SK-N-SH treated with all-trans-retinoic acid at 6 μM for 48 hours (cell line): ENCODE data around the gene VSIR.
A peak's percentile ranks its signal among the peaks of the same experiment; 100 is the strongest.

ENCODE experiments used
- ATAC-seq: fragments of 200-7000 bp; cut with Tn5 transposase; 3 replicates; pipeline ENCODE4 v1.9.1; 2020; ENCODE audit warnings: mild to moderate bottlenecking, moderate library complexity
- BACH2 ChIP-seq: fragments of 250-450 bp; sonication (Bioruptor Pico); IDR thresholded peaks from 2 replicates; pipeline ENCODE4 v1.9.0; 2021; ENCODE audit warnings: mild to moderate bottlenecking, borderline replicate concordance
- CSDC2 ChIP-seq: fragments of 250-450 bp; sonication (Bioruptor Pico); IDR thresholded peaks from 2 replicates; pipeline ENCODE4 v1.5.0; 2020; ENCODE audit warnings: mild to moderate bottlenecking, moderate library complexity
- ESRRG ChIP-seq: fragments of 250-450 bp; sonication (Bioruptor Pico); IDR thresholded peaks from 2 replicates; pipeline ENCODE4 v1.6.1; 2021; ENCODE audit warnings: mild to moderate bottlenecking
- GLIS3 ChIP-seq: fragments of 250-450 bp; sonication (Bioruptor Pico); IDR thresholded peaks from 2 replicates; pipeline ENCODE4 v1.5.0; 2020; ENCODE audit warnings: mild to moderate bottlenecking, moderate library complexity
- ISL1 ChIP-seq: fragments of 250-450 bp; sonication (Bioruptor Pico); IDR thresholded peaks from 2 replicates; pipeline ENCODE4 v2.1.2; 2022; ENCODE audit warnings: mild to moderate bottlenecking, moderate library complexity
- OSR1 ChIP-seq: fragments of 250-450 bp; sonication (Bioruptor Pico); IDR thresholded peaks from 2 replicates; pipeline ENCODE4 v1.8.0; 2022; ENCODE audit warnings: moderate library complexity, mild to moderate bottlenecking, inconsistent platforms
- PPARA ChIP-seq: fragments of 250-450 bp; sonication (Bioruptor Pico); IDR thresholded peaks from 2 replicates; pipeline ENCODE4 v1.5.0; 2020; ENCODE audit warnings: mild to moderate bottlenecking, borderline replicate concordance
- RARB ChIP-seq: fragments of 250-450 bp; sonication (Bioruptor Pico); IDR thresholded peaks from 2 replicates; pipeline ENCODE4 v1.8.0; 2021; ENCODE audit warnings: mild to moderate bottlenecking, moderate library complexity
- SNAI2 ChIP-seq: fragments of 250-450 bp; sonication (Bioruptor Pico); IDR thresholded peaks from 2 replicates; pipeline ENCODE4 v1.5.0; 2020; ENCODE audit warnings: mild to moderate bottlenecking, moderate library complexity
- TCF4 ChIP-seq: fragments of 250-450 bp; sonication (Bioruptor Pico); IDR thresholded peaks from 2 replicates; pipeline ENCODE4 v1.8.0; 2021; ENCODE audit warnings: mild to moderate bottlenecking, moderate library complexity, borderline replicate concordance
- ZFP30 ChIP-seq: fragments of 450-650 bp; formaldehyde crosslinking; IDR thresholded peaks from 2 replicates; pipeline ENCODE4 v1.5.0; 2022; ENCODE audit warnings: mild to moderate bottlenecking, moderate library complexity
- ZNF565 ChIP-seq: fragments of 450-650 bp; formaldehyde crosslinking; conservative IDR thresholded peaks from 2 replicates; pipeline ENCODE4 v1.5.0; 2020; ENCODE audit warnings: low read depth, mild to moderate bottlenecking, moderate library complexity
- ZNF70 ChIP-seq: fragments of 450-650 bp; formaldehyde crosslinking; IDR thresholded peaks from 2 replicates; pipeline ENCODE4 v1.5.0; 2020; ENCODE audit warnings: mild to moderate bottlenecking, moderate library complexity
- ZNF8 ChIP-seq: fragments of 450-650 bp; formaldehyde crosslinking; IDR thresholded peaks from 2 replicates; pipeline ENCODE4 v1.5.0; 2020; ENCODE audit warnings: mild to moderate bottlenecking, moderate library complexity
- TF ChIP-seq, protein P1 (sequence below): fragments of 250-450 bp; sonication (Bioruptor Pico); IDR thresholded peaks from 2 replicates; pipeline ENCODE4 v1.5.1; 2020; ENCODE audit warnings: low read depth, mild to moderate bottlenecking, moderate library complexity
- TF ChIP-seq, protein P2 (sequence below): fragments of 250-450 bp; sonication (Bioruptor Pico); IDR thresholded peaks from 2 replicates; pipeline ENCODE4 v1.8.0; 2020; ENCODE audit warnings: mild to moderate bottlenecking, moderate library complexity, borderline replicate concordance
- TF ChIP-seq, protein P3 (sequence below): fragments of 250-450 bp; sonication (Bioruptor Pico); IDR thresholded peaks from 2 replicates; pipeline ENCODE4 v1.5.1; 2021; ENCODE audit warnings: mild to moderate bottlenecking, moderate library complexity
- TF ChIP-seq, protein P4 (sequence below): fragments of 250-450 bp; sonication (Bioruptor Pico); IDR thresholded peaks from 2 replicates; pipeline ENCODE4 v1.5.0; 2020; ENCODE audit warnings: mild to moderate bottlenecking, moderate library complexity

Gene VSIR

DNA sequence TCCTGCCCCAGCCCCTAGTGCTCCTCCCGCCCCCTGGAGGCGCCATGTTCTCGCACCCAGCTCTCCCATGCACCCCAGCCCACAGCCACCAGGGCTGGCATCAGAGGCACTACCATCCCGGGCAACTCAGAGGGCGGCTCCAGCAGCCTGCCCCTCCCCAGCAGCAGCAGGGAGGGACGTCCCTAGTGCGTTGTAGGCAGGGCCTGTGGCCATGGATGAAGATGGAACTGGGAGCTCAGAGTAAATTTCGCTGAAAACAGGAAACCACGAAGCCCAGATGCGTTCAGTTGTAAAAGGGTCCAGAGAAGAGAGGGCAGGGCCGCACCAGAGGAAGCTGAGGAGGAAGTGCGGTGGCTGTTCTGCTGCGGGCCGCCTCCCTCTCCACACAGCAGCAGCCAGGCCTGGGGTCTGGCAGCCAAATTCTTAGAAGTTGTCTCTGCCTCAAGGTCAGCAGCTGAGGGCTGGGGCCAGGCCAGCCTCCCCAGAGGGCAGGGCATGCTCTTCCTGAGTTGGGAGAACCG, 24.6 kb downstream of the VSIR start:
- peak; percentile 19; the same call in 1 of the 3 replicates for ATAC-seq
- TF ChIP-seq ZNF70 (CRISPR knock-in tag) (no peak), ZNF565 (CRISPR knock-in tag) (no peak), ZNF8 (CRISPR knock-in tag) (no peak), RARB (CRISPR knock-in tag) (no peak), GLIS3 (CRISPR knock-in tag) (no peak), CSDC2 (CRISPR knock-in tag) (no peak), BACH2 (CRISPR knock-in tag) (no peak)

DNA sequence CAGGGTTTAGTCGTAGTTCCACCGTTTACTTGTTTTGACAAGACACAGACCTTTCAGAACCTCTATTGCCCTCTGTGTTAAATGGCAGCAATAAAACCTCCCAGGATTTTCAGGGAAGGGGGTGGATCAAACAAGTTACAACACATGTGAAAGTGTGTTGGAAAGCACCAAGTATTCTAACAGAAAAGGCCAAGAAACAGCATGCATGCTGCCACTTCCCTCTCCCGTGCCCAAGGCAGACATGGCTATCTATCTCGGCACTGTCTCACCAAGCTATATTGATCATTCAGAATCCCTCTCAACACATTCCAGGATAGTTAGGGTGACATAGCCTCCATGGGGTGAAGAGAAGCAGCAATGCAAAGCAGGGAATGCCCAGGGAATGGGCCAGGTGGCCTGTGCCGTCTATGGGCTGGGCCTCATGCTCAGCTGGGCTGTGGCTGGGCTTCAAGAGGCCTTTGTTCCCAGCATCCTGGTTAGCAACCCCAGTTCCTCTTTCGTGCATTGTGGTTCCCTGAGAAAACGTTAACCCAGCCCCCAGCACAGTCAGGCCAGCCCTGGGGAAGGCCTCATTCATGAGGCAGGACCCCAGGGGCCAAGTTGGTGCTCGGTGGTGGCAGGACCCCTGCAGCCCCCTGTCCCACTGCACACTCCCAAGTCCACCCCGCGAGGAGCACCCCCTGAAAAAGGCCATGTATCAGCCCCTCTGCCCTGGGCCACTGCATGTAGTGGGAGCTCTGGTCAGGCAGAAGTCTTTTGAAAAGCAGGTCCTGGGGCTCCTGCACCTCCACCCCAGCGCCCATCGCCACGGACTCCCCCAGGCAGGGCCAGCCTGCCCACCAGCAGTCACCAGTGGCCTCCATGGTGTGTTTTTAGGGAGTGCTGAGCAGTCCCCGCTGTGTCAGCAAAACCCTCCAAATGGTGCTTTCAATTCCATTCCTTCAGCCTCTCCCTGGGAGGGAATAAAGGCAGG, 25.5 kb downstream of the VSIR start:
- no peak for ATAC-seq
- no peak for TF ChIP-seq RARB (CRISPR knock-in tag)
- TF ChIP-seq, protein P1, sequence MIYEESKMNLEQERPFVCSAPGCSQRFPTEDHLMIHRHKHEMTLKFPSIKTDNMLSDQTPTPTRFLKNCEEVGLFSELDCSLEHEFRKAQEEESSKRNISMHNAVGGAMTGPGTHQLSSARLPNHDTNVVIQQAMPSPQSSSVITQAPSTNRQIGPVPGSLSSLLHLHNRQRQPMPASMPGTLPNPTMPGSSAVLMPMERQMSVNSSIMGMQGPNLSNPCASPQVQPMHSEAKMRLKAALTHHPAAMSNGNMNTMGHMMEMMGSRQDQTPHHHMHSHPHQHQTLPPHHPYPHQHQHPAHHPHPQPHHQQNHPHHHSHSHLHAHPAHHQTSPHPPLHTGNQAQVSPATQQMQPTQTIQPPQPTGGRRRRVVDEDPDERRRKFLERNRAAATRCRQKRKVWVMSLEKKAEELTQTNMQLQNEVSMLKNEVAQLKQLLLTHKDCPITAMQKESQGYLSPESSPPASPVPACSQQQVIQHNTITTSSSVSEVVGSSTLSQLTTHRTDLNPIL (CRISPR knock-in tag) = no peak
- TF ChIP-seq, protein P2, sequence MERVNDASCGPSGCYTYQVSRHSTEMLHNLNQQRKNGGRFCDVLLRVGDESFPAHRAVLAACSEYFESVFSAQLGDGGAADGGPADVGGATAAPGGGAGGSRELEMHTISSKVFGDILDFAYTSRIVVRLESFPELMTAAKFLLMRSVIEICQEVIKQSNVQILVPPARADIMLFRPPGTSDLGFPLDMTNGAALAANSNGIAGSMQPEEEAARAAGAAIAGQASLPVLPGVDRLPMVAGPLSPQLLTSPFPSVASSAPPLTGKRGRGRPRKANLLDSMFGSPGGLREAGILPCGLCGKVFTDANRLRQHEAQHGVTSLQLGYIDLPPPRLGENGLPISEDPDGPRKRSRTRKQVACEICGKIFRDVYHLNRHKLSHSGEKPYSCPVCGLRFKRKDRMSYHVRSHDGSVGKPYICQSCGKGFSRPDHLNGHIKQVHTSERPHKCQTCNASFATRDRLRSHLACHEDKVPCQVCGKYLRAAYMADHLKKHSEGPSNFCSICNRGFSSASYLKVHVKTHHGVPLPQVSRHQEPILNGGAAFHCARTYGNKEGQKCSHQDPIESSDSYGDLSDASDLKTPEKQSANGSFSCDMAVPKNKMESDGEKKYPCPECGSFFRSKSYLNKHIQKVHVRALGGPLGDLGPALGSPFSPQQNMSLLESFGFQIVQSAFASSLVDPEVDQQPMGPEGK (CRISPR knock-in tag) = no peak
- TF ChIP-seq PPARA (CRISPR knock-in tag) = no peak
- no peak for TF ChIP-seq ZNF565 (CRISPR knock-in tag)
- TF ChIP-seq ISL1 (CRISPR knock-in tag) = no peak
- no peak for TF ChIP-seq SNAI2
- TF ChIP-seq TCF4 (CRISPR knock-in tag) = no peak
- no peak for TF ChIP-seq OSR1 (CRISPR knock-in tag)
- TF ChIP-seq ZFP30 = no peak
- TF ChIP-seq, all 23 proteins: peak for 0

DNA sequence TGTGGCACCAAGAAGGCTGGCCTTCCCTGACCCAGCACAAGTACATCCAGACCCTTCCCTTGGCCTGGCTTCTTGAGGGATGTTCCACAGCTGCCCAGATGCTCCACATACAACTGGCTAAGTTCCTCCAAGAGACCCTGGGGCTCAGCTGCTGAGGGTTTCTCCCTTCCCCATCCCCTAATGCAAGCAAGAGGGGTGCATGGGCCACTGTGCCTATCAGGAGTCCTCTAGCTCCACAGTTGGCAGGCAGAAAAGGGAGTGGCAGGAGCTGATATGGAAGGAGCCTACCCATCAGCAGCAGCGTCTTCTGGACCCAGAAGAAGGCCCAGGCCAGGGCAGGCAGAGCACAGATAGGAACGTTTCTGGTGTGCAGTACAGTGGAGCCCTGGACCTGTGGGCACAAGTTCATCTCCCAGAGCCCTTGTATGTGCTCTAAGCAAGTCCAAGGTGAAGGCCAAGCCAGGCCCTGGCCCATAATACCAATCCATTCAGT, 26.2 kb downstream of the VSIR start:
- no peak for TF ChIP-seq ZNF565 (CRISPR knock-in tag)
- no peak for TF ChIP-seq ESRRG (CRISPR knock-in tag)
- TF ChIP-seq, protein P2 (CRISPR knock-in tag) = no peak
- TF ChIP-seq, protein P1 (CRISPR knock-in tag) = no peak
- TF ChIP-seq, protein P3, sequence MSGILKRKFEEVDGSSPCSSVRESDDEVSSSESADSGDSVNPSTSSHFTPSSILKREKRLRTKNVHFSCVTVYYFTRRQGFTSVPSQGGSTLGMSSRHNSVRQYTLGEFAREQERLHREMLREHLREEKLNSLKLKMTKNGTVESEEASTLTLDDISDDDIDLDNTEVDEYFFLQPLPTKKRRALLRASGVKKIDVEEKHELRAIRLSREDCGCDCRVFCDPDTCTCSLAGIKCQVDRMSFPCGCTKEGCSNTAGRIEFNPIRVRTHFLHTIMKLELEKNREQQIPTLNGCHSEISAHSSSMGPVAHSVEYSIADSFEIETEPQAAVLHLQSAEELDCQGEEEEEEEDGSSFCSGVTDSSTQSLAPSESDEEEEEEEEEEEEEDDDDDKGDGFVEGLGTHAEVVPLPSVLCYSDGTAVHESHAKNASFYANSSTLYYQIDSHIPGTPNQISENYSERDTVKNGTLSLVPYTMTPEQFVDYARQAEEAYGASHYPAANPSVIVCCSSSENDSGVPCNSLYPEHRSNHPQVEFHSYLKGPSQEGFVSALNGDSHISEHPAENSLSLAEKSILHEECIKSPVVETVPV = no peak
- TF ChIP-seq, protein P4, sequence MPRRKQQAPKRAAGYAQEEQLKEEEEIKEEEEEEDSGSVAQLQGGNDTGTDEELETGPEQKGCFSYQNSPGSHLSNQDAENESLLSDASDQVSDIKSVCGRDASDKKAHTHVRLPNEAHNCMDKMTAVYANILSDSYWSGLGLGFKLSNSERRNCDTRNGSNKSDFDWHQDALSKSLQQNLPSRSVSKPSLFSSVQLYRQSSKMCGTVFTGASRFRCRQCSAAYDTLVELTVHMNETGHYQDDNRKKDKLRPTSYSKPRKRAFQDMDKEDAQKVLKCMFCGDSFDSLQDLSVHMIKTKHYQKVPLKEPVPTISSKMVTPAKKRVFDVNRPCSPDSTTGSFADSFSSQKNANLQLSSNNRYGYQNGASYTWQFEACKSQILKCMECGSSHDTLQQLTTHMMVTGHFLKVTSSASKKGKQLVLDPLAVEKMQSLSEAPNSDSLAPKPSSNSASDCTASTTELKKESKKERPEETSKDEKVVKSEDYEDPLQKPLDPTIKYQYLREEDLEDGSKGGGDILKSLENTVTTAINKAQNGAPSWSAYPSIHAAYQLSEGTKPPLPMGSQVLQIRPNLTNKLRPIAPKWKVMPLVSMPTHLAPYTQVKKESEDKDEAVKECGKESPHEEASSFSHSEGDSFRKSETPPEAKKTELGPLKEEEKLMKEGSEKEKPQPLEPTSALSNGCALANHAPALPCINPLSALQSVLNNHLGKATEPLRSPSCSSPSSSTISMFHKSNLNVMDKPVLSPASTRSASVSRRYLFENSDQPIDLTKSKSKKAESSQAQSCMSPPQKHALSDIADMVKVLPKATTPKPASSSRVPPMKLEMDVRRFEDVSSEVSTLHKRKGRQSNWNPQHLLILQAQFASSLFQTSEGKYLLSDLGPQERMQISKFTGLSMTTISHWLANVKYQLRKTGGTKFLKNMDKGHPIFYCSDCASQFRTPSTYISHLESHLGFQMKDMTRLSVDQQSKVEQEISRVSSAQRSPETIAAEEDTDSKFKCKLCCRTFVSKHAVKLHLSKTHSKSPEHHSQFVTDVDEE (CRISPR knock-in tag) = no peak

More for the DNA sequence above, 26.2 kb downstream of the VSIR start:
- ATAC-seq = peak; percentile 13; the same call in 1 of the 3 replicates
